HUES64 (cell line): ENCODE results near the gene CUL4B.
"Not testable (repeated sequence)": the region's sequence is repeated elsewhere in the genome, so short reads cannot be mapped to it uniquely, and the experiment has no call there.

Experiments used
- H3K27ac ChIP-seq: 2 replicates; pipeline ENCODE4 v1.7.0; 2013; ENCODE audit warnings: low read depth, low read length, inconsistent platforms
- H3K27me3 ChIP-seq: 2 replicates; pipeline ENCODE4 v1.6.1; 2013; ENCODE audit warnings: mild to moderate bottlenecking, low read length; ENCODE audit not compliant: insufficient read depth
- H3K36me3 ChIP-seq: 2 replicates; pipeline ENCODE4 v1.6.1; 2013; ENCODE audit warnings: mild to moderate bottlenecking, low read length; ENCODE audit not compliant: insufficient read depth
- H3K4me1 ChIP-seq: 2 replicates; pipeline ENCODE4 v1.6.1; 2013; ENCODE audit warnings: mild to moderate bottlenecking, low read length, moderate library complexity; ENCODE audit not compliant: insufficient read depth
- H3K4me3 ChIP-seq: 2 replicates; pipeline ENCODE4 v1.5.1; 2013; ENCODE audit warnings: mild to moderate bottlenecking, low read length, moderate library complexity
- H3K9ac ChIP-seq: 2 replicates; pipeline ENCODE4 v1.6.1; 2013; ENCODE audit warnings: mild to moderate bottlenecking, low read depth, low read length
- H3K9me3 ChIP-seq: 2 replicates; pipeline ENCODE4 v1.6.1; 2013; ENCODE audit warnings: low read depth, low read length; ENCODE audit not compliant: insufficient read depth
- WGBS: fragments of 150-250, 120-280 bp; methylation state at CpG from one replicate; pipeline ENCODE4 v1.1.7; 2013; ENCODE audit warnings: missing lambda C conversion rate; 5-methylcytosine and 5-hydroxymethylcytosine counted together

The CUL4B gene

GRCh38 chrX:120476714-120477113, 84.0 kb downstream of the CUL4B start:
- no peaks in the 10 kb centered on the region for H3K9me3 ChIP-seq
- 97% methylated on average over 2 of the region's 2 CpGs for WGBS
- no peaks in the 10 kb centered on the region for H3K27me3 ChIP-seq
- no peak overlapping the region for H3K27ac ChIP-seq
- no peaks in the 10 kb centered on the region for H3K36me3 ChIP-seq
- H3K9ac ChIP-seq = no peak overlapping the region
- no peak overlapping the region for H3K4me3 ChIP-seq
- no peaks in the 10 kb centered on the region for H3K4me1 ChIP-seq

- H3K9ac ChIP-seq, H3K27me3 ChIP-seq, H3K27ac ChIP-seq, H3K4me3 ChIP-seq, H3K9me3 ChIP-seq, H3K4me1 ChIP-seq, H3K36me3 ChIP-seq: not testable (repeated sequence)
- WGBS = no CpG with 5 or more reads among the region's 1 CpG
These were observed 85.3 kb downstream of the CUL4B start for GRCh38 chrX:120475447-120475846.
